GM21526 (cell line): Measurements from ENCODE around the gene PTPN22.

Source experiments
- ATAC-seq: cut with Tn5 transposase; IDR thresholded peaks from one replicate; pipeline ENCODE4 v1.9.1; 2021; ENCODE audit warnings: moderate library complexity; ENCODE audit not compliant: unreplicated experiment, low FRiP score

The PTPN22 gene

GRCh38 chr1:113871597-113872113, at the start of gene PTPN22:
Gene PTPN22, minus strand, starts transcription at chr1:113871712.
- peak; percentile 87 for ATAC-seq

- no peak for ATAC-seq
Observed at GRCh38 chr1:113918243-113918642, 46.7 kb upstream of the PTPN22 start.

GRCh38 chr1:113917400-113918082, 46.0 kb upstream of the PTPN22 start:
- ATAC-seq, result no peak

GRCh38 chr1:113916974-113917373, 45.5 kb upstream of the PTPN22 start:
- ATAC-seq, result no peak

GRCh38 chr1:113913887-113914664, 42.6 kb upstream of the PTPN22 start:
- no peak for ATAC-seq

- ATAC-seq, result no peak
Observed at GRCh38 chr1:113913312-113913668, 41.8 kb upstream of the PTPN22 start.

GRCh38 chr1:113912594-113913311, 41.2 kb upstream of the PTPN22 start:
- ATAC-seq, result no peak

GRCh38 chr1:113905435-113905861, 33.9 kb upstream of the PTPN22 start:
- ATAC-seq, result peak; percentile 11

- ATAC-seq, result peak; percentile 87
Observed at GRCh38 chr1:113904674-113905434, 33.3 kb upstream of the PTPN22 start, which contains the start of the genes AP4B1 and DCLRE1B. Gene AP4B1, minus strand, starts transcription at chr1:113904799. Its CDS starts 82 bp downstream, at chr1:113904717. Gene DCLRE1B, plus strand, starts transcription at chr1:113905326. Its CDS starts 261 bp downstream, at chr1:113905587.

- ATAC-seq, result peak; percentile 29
Observed at GRCh38 chr1:113904293-113904673, 32.8 kb upstream of the PTPN22 start.

- ATAC-seq, result no peak
Observed at GRCh38 chr1:113903501-113904292, 32.2 kb upstream of the PTPN22 start.

- ATAC-seq, result no peak
Observed at GRCh38 chr1:113901191-113901590, 29.7 kb upstream of the PTPN22 start.

GRCh38 chr1:113899111-113899510, 27.6 kb upstream of the PTPN22 start:
- no peak for ATAC-seq

- no peak for ATAC-seq
Observed at GRCh38 chr1:113898241-113898814, 26.8 kb upstream of the PTPN22 start.

GRCh38 chr1:113895961-113896360, 24.4 kb upstream of the PTPN22 start:
- no peak for ATAC-seq

GRCh38 chr1:113895098-113895497, 23.6 kb upstream of the PTPN22 start:
- no peak for ATAC-seq

- no peak for ATAC-seq
Observed at GRCh38 chr1:113893267-113893666, 21.8 kb upstream of the PTPN22 start.

- ATAC-seq, result no peak
Observed at GRCh38 chr1:113891631-113892220, 20.2 kb upstream of the PTPN22 start.

GRCh38 chr1:113890816-113891215, 19.3 kb upstream of the PTPN22 start:
- ATAC-seq, result no peak
